Neural crest cell (in vitro differentiated cells): ENCODE data around the gene HOXA3. TPM values are rescaled to one million over a fixed set of nuclear protein-coding genes. Genes with fewer than 3 reads are reported as not detected.

Source experiments
- DNase-seq: peaks from one replicate; pipeline ENCODE4 v3.0.0; 2021; ENCODE audit warnings: low read depth, mixed read lengths, low spot score
- H3K27ac Mint-ChIP-seq: one replicate; pipeline ENCODE4 v1.8.0; 2021; ENCODE audit warnings: mild to moderate bottlenecking, mixed read lengths; ENCODE audit not compliant: unreplicated experiment
- H3K27me3 Mint-ChIP-seq: 2 replicates; pipeline ENCODE4 v1.8.0; 2021; ENCODE audit warnings: low read depth, mild to moderate bottlenecking, mixed read lengths
- H3K36me3 Mint-ChIP-seq: 2 replicates; pipeline ENCODE4 v1.8.0; 2021; ENCODE audit warnings: low read depth, mild to moderate bottlenecking, mixed read lengths
- H3K4me1 Mint-ChIP-seq: 2 replicates; pipeline ENCODE4 v1.8.0; 2021; ENCODE audit warnings: mixed read lengths
- H3K4me3 Mint-ChIP-seq: one replicate; pipeline ENCODE4 v1.8.0; 2021; ENCODE audit warnings: mild to moderate bottlenecking, mixed read lengths
- H3K9me3 Mint-ChIP-seq: 2 replicates; pipeline ENCODE4 v1.8.0; 2021; ENCODE audit warnings: mixed read lengths
- CTCF ChIP-seq: fragments of 200-600 bp; sonication (generic); conservative IDR thresholded peaks from 2 replicates; pipeline ENCODE4 v1.5.0; 2021; ENCODE audit warnings: antibody characterized with exemption, mild to moderate bottlenecking
- long read RNA-seq: library from polyadenylated mRNA; unstranded; transcript quantifications from one replicate; pipeline ENCODE4 v2.0.0, GENCODE V29; 2020
- total RNA-seq: library from RNA; stranded (reverse); gene quantifications from 2 replicates; pipeline ENCODE4 v1.2.1, GENCODE V29; 2021

Gene HOXA3
- 10.6 and 11.3 TPM in 2 replicates for total RNA-seq
- long read RNA-seq, partial matches to known transcripts: 0 of 1 reads
- long read RNA-seq, other reads (novel, unspliced or antisense): 1 of 1 reads

GRCh38 chr7:27151931-27152815, at the start of gene HOXA3:
Gene HOXA3, minus strand, starts transcription at chr7:27152583. Its CDS starts 41,943 bp downstream, at chr7:27110640.
- H3K4me3 Mint-ChIP-seq: peak within 1 kb of the TSS; percentile 85
- no peak for DNase-seq
- H3K9me3 Mint-ChIP-seq: no peaks in the 10 kb centered on the region
- H3K27ac Mint-ChIP-seq: peak within 1 kb of the TSS; percentile 80
- TF ChIP-seq CTCF: no peak
- H3K36me3 Mint-ChIP-seq: peaks cover 5% of the 10 kb centered on the region
- H3K4me1 Mint-ChIP-seq: peaks cover 28% of the 10 kb centered on the region
- peaks cover 100% of the 10 kb centered on the region for H3K27me3 Mint-ChIP-seq

GRCh38 chr7:27201580-27202017, 49.2 kb upstream of the HOXA3 start:
- TF ChIP-seq CTCF: no peak
- no peaks in the 10 kb centered on the region for H3K9me3 Mint-ChIP-seq
- H3K27me3 Mint-ChIP-seq: peaks cover 95% of the 10 kb centered on the region
- peaks cover 4% of the 10 kb centered on the region for H3K36me3 Mint-ChIP-seq
- no peak overlapping the region for H3K27ac Mint-ChIP-seq
- H3K4me1 Mint-ChIP-seq: peaks cover 7% of the 10 kb centered on the region
- peak overlapping the region; percentile 52 for H3K4me3 Mint-ChIP-seq
- DNase-seq: no peak

DNA sequence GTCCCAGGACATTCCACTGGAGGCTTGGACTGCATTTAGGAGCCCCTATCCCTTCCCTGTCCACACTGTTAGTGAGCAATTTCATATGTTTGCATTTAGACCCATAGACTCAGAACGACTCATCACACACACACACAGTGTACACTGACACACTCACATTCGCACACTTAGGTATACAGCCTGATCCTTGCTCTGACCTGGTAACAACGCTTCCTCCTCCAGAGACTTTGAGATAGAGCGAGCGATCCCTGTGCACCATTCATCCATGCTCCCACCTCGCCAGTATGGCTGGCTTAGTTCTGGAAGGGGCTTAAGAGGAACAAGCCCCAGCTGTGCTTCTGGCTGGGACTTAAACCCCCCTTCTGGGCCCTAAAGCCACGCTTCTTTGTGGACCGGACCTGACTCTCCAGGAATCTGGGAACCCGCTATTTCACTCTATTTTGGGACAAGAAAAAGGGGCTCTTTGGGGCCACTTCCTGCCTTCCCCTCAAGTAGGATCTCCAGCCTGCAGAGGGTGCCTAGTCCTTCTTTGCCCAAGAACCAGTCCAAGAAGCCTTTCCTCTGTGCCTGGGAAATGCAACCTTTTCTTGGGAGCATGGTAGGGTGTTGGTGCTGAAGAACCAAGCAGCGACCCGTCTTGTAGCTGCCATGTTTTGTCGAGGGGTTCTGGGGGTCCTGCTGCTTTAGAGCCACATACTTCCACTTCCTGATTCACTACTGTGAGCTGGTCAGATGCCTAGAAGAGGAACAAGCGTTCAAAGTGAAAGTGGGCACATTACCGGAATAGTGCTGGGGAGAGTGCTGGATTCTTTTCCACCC, 48.6 kb upstream of the HOXA3 start:
- Mint-ChIP-seq H3K9me3 (no peaks in the 10 kb centered on the region), H3K36me3 (peaks cover 2% of the 10 kb centered on the region), H3K27me3 (peaks cover 95% of the 10 kb centered on the region), H3K27ac (no peak overlapping the region), H3K4me1 (peaks cover 7% of the 10 kb centered on the region), H3K4me3 (peak overlapping the region; percentile 72)
- DNase-seq: no peak
- no peak for TF ChIP-seq CTCF

GRCh38 chr7:27199849-27200760, 47.7 kb upstream of the HOXA3 start, which contains the start of gene HOXA13:
Gene HOXA13, minus strand, starts transcription at chr7:27200091. Its CDS starts 14 bp downstream, at chr7:27200077.
- Mint-ChIP-seq H3K4me1 (peaks cover 7% of the 10 kb centered on the region), H3K4me3 (peak within 1 kb of the TSS; percentile 76), H3K9me3 (no peaks in the 10 kb centered on the region), H3K36me3 (no peaks in the 10 kb centered on the region), H3K27me3 (peaks cover 95% of the 10 kb centered on the region), H3K27ac (no peak within 1 kb of the TSS)
- no peak for TF ChIP-seq CTCF
- no peak for DNase-seq
